Inferior parietal cortex (tissue), 1 donor: ENCODE data around the gene NELFA.

Source experiments
- DNase-seq: peaks from one replicate; pipeline ENCODE4 v3.0.0-alpha.2; 2016; ENCODE audit errors: extremely low spot score

The NELFA gene

DNA sequence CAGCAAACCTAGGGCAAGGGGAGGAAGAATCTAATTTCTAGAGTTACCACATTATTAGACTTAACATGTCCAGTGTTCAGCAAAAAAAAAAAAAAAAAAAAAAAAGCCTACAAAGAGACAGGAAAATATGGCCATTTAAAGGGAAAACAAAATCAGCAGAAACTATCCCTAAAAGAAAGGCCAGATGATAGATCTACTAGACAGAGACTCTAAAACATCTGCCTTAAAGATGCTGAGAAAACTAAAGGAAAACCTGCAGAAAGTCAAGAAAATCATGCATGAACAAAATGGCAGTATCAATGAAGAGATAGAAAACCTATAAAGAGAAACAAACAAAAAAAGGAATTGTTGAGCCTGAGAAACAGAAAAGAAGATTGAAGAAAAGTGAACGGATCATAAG lies 43.8 kb downstream of the NELFA start:
- no peak for DNase-seq

DNA sequence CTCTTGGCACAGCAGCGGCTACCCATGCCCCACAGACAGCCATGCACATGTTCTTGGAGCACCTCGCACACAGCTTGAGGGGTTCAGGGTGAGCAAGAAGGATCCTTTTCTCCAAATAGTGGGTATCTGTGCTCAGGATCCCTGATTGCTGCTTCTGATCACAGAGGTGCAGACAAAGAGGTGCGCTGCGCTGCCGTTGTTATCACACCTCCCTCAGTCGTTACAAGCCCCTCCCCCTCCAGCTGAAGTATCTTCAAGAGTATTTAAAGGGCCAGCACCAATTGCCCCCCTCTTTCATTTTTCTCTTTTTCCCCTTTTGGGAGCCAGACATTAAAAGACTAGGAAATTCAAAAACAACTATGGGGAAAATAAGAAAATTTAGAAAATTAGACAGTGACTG lies 44.3 kb downstream of the NELFA start:
- DNase-seq: no peak

DNA sequence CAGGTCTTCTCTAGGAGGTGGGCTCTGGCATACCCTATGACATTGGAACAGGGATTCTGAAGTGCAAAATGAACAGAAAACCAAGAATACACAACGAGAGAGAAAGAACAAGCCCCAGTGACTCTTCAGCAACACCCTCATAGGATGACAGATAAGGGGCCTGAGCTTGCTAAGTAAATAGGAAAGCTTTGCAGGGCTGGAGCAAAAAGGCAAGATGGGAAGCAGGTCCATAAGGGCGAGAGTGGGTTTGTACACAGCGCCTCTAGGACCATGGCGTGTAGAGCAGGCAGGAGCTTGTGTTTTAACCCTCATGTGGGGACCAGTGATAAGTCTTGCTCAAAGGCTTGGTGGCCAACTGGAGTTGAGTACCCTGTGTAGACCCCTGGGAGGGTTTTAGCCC lies 45.8 kb downstream of the NELFA start:
- no peak for DNase-seq

DNA sequence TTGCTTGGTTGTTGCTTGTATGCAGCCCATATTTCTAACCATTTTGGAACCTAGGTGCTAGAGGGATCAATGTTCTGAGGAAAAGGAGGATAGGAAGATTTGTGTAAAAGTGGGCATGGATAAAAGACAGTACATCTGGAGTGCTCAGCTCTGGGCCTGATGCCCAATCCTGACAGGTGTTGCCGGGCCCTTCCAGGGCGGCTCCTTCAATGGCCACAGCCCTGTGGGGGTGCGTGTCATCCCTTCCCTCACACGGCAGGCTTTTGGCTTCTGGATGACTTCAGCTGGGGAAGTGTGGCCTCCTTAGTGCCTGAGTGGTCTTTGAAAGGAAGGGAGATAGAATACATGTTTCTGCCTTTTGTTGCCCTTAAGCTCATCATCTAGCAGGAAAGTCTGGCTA lies 47.2 kb downstream of the NELFA start:
- no peak for DNase-seq

DNA sequence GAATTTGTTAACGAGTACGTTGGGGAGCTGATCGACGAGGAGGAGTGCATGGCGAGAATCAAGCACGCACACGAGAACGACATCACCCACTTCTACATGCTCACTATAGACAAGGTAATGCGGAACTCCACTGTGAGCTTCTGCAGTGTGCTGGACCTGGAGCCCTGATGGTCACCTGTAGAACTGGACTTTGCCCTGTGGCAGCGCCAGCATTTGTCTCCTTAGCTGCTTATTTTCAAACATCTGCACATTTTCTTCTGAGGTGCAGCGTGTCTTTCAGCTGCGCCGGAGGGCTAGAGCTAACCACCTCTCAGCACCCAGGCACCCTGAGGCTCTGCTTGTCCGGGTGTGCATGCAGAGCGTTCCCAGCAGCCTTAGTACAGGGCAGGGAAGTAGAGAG lies 47.7 kb downstream of the NELFA start:
- DNase-seq: no peak

DNA sequence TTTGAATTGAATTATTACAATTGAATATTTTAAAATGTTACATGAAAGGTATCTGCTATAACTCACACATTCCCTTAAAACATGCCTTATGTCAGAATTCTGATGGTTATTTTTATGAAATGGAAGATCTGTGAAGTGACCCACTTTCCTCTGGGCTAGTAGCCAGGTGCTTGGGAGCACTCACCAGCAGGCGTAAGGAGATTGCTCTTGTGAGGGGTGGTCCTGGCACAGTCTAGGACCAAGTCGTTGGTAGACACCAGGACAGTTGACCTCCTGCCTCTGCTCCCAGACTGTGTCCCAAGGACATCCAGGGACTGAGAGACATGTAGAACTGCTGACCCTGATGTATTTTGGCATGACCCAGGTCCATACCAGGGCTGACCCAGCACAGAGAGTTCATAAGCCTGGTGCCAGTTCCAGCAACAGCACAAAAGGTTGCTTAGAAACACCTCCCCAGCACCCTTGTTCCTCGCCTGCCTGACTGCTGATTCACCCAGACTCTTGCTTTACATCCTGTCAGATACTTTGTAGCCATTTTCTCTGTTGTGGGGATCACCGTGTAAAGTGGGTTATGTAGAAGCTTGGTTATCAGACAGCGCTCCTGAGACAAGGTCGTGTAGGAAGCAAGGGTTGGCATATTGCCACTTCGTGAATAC lies 48.5 kb downstream of the NELFA start:
- DNase-seq: no peak

DNA sequence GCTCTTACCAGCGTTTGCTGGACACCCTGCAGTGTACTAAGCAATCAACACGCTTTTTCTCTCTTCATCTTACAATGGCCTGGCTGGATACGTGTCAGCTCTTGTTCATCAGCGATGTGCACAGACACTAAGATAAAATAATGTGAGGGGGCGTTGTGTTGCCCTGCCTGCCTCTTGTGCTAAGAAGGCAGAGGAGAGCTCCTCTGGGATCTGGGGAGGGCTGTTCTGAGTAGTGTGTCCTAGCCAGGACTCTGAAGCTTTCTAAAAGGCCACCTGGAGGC lies 49.7 kb downstream of the NELFA start:
- no peak for DNase-seq

DNA sequence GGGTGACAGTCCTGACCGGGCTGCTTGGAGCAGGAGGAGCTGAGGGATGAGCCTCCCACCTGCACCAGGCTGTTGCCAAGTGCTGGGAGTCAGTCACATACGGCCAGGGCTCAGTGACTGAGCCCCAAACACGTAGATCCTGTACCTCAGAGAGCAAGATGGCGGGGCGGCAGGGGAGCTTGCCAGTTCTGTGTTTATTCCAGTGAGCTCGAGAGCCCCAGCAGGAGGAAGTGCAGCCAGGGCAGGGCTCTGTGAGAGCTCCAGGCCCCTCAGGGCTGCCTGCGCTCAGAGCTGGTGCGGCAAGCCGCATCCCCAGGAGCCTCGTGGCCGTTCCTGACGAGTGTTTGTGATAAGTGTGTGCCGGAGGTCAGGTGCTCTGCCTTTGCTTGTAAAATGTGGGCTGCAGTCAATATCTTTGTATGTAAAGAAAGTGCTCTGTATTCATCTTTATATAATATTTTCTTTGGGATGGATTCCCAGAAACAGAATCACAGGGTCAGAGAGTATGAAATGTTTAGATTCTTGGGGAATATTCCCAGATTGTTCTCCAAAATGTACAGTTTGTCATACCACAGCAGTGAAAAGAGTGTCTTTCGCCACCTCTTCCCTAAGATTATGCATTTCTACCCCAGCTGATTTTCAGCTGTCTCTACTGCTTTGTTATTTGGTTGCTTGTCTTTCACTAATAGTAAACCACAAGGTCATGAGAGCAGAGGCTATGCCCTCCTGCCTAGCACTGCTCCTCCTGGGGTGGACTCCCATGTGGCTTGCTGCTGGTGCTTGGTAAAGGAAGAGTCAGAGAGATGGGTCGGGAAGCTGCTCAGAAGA lies 50.3 kb downstream of the NELFA start:
- no peak for DNase-seq

DNA sequence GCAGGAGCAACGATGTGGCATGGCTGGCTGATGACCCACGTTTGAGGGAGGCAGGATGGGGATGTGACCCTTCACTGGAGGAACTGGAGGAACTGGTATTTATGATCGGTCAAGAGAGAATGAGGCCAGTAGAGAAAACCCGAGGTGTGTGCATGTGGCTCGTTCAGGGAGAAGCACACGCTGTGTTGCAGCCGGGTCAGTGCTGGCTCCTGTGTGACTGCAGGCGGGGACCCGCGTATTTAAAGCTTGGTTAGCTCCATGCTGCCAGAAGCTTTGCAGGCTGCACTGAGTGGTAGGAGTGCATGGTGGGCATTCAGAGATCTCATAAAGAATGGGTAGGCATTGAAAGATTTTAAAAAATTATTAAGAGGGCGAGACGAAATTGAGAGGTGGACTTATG lies 52.1 kb downstream of the NELFA start:
- DNase-seq: no peak

DNA sequence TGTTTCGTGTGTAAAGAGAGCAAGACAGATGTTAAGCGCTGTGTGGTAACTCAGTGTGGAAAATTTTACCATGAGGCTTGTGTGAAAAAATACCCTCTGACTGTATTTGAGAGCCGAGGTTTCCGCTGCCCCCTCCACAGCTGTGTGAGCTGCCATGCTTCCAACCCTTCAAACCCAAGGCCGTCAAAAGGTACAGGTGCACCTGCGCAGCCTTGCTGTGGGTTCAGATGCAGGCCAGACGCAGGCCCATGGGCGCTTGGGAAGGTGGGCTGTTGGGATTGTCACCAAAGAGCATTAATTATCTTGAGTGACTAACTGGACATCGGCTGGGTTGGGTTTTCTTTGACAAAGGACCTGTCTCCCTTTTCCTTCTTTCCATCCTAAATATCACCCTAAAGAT lies 55.4 kb downstream of the NELFA start:
- DNase-seq: no peak

DNA sequence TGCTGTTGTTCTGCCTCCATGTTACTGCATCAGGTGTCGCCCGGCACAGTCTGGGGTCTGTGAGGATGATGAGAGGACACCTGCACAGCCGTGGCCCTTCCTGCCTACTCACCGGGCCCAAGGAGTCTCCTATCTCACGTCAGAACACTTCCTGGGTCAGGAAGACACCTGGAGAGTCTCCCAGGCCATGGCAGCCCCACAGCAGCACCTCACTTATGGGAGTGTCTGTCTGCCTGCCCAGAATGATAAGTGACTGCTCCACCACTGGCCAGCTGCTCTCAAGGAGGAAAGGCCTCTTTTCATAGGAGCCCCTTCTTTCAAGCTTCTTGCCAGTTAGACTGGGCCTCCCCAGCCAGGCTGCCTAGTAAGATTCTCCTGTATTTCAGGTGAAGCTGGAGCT lies 56.1 kb downstream of the NELFA start:
- no peak for DNase-seq

DNA sequence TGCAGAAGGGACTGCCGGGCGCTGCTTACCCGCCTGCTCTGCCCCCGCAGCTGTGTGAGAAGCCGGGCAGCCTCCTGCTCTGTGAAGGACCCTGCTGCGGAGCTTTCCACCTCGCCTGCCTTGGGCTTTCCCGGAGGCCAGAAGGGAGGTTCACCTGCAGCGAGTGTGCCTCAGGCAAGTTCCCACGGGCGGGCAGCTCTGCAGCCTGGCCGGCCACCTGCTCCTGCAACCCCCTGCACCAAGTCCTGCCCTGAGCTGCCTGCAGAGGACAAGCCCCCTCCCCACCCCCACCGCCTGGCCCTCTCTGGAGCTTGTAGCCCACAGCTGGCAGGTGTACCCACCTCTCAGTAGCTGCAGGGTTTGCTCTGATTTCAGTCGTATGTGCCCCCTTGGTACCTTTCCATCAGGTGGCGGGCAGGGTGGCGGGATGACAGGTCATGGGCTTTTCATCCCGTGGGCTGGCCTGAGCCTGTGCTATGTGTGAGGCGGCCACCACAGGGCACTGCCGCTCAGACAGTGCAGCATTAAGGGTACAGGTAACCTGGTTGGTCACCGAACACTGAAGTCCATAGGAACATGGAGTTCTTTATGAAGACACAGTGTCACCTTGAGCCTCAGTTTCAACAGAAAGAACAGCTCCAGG lies 56.6 kb downstream of the NELFA start:
- DNase-seq: no peak

DNA sequence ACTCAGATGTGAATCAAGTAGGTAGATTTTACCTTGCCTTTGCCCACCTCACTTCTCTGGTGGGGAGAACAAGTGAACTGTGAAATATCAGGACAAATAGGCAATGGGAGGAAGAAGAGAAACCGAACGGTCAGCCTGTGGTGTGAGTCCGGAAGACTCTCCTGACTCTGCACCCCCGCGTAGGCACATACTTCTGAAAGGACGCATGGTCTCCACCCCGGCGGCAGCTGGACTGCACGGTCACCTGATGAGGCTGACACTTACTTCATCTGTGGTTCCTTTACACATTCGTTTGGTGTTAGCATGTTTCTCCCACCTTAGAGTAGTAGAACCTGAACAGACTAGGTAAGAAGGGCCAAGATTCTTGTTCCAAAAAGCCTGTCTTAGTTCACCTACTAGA lies 58.4 kb downstream of the NELFA start:
- DNase-seq: no peak

DNA sequence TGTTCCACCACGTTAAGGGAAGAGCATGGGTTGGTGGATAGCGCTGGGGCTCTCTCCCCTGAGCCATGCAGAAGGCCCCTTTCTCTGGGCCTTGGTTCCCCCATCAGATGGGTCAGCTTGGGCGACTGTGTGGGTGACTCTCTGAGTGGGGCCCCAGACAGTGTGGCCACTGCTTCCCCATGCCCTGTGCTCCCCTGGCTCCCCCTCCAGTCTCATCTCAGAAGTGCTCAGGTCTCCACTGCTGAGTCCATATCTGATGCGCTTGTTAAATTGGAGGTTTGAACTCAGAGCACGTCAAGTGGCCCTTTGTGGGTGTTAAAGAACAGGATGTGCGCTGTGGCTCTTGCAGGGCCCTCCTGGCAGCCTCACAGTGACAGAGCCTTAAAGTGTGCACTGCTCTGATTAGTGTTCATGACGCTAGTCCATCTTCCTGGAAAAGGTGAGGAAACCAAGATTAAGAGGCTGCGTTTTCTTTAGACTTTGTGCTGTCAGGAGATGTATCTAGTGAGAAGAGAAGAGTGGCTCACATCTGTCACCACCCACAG lies 59.8 kb downstream of the NELFA start:
- no peak for DNase-seq

DNA sequence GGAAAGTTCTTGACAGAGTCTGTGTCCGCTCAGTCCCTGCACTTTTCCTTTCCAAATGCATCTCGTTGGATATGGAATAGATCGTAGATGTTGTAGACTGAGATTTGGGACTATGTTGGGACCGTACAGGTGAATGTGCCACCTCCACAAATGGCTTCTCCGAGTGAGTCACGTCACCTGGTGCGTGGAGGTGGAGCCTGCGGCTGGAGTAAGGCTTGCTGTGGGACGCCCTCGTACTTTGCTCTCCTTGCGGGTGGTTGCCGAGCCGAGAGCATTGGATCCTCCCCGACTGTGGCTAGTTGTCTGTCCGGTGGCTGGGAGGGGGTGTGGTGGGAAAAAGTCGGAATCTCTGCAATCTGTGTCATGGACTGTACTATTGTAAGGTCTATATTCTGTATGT lies 60.5 kb downstream of the NELFA start:
- no peak for DNase-seq

DNA sequence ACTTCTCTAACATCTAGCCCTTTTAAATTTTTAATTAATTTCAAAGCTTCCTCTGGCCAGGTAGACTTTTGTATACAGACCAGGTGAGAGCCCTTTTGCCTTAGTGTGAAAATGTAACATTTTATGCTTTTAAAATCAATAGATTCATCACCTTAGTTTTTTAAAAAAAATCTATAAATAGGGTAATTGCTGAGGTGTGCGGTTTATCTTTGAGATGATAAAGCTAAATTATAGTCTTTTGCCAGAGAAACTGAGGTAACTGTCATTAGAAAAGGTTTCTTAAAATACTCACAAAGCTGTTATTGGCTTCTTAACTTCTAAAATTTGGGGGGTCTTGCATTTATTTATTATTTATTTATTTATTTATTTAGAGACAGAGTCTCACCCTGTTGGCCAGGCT lies 62.9 kb downstream of the NELFA start:
- DNase-seq: no peak

DNA sequence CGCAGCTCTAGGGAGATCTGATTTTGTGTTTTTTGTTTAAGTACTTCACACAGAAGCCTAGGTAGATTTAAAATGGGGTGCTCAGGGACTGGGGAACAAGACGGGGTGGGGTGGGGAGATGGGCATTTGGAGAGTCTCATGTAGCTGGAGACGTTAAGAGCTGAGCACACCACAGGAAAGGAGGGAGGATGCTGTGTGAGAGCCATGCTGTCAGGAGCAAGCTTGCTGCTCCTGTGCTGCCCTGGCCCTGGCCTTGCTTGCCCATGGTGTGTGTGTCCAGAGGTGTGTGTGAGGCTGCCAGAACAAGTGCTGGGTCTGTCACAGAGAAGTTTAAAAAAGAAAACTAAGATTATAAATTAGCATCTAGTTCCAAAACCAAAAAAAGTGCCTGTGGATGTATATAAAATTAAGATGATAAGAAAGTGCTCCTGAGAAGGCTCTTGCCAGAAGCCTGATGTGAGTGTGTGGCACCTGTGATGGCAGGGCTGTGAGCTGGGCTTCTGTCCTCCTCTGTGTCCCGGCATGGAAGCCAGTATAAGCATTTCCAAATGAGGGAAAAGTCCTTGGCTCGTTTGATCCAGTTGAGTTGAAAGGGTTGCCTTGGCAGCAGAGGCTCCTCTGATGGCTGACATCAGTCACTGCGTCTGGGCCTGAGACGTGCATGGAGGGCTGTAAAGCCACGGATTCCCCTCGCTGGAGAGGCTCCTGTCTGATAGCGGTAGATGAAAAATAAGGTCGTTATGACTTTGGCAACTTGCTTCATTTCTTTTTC lies 63.5 kb downstream of the NELFA start:
- no peak for DNase-seq

DNA sequence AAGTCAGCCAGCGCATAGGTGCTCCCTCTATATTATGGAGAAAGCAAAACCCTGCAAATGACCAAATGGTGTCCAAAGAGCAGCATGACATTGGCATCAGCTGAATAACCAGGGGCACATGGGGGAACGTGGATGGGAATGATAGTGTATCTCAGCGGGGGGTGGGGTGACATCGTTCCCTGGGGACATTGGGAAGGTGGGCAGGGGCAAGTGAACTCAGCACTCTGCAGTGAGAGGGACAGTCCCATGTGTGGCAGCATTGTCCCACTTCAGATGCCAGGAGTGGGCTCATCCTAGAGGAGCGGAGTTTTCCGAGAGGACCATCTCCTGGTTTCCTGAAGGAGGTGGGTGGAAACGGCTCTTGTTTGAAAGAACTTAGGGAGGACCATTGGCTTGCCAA lies 64.8 kb downstream of the NELFA start:
- no peak for DNase-seq

DNA sequence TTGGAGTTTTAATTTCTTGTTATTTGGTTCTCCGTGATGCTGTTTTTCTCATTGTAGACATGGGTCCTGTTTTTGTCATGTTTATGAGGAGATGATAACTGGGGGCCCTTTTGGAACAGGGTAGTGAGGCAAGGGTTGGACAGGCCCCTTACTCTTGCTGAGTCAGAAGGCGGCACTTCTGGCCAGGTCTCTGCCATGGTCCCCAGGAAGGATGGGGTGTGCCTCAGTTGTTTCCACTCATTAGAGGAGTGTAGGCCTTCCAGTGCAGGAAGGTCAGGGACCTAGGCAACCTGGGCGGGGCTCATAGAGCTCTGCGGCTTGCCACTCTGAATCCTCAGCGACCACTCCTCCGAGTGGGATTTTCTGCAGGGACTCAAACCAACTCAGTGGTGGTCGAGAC lies 68.2 kb downstream of the NELFA start:
- no peak for DNase-seq

DNA sequence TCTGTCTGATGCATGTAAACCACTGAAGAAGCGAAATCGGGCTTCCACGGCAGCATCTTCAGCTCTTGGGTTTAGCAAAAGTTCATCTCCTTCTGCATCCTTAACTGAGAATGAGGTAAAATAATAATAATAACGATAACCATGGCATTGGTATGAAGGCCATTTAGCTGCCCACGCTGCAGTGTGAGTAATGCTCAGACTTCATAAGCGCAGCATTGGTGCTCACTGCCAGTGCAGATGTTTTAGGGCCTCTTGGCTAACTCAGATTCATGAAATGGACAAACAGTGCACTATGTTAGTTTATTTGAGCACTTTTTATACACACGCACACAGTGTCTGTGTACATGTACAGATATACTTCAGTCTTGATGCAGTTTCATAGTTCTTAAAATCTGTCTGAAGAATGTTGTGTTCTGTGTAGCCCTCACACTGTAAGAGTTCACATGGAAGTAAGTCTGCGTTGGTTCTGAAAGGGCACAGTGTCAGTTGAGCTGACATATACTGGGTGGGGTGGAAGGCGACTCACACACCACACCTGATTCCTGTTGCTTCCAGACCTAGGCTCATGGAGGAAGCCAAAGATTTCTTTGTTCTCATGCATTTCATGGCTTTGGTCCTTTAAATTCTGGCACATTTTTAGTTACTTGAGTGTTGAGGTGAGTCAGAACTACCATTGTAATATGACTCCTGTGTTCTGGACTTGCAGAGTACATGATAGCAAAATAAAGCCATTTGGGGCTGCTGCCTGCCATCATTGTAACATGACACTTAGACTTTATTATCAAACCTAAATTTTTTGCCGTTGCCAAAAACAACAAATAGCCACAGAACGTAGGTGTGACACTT lies 68.9 kb downstream of the NELFA start:
- no peak for DNase-seq

DNA sequence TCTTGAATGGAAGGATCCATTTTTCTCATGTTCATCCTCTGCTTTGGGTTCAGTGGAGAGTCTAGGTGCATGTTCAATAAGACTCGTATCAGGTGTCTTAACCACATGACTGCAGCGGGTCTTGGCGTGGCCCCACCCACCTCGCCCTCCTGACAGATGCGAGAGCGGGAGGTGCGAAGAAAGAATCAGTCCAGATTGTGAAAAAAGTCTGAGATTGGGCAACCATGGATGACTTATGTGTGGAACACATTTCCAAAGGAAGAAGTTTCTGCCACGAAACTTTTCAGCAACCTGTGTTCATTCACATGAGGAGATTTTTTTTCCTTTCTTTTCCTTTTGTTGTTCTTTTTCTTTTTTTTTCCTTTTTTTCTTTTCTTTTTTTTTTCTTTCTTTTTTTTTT lies 70.7 kb downstream of the NELFA start:
- DNase-seq: no peak
